Measurements from ENCODE around the gene NKD1.
A peak's percentile ranks its signal among the peaks of the same experiment; 100 is the strongest.
"Not testable (repeated sequence)": the region's sequence is repeated elsewhere in the genome, so short reads cannot be mapped to it uniquely, and the experiment has no call there.

The NKD1 gene

DNA sequence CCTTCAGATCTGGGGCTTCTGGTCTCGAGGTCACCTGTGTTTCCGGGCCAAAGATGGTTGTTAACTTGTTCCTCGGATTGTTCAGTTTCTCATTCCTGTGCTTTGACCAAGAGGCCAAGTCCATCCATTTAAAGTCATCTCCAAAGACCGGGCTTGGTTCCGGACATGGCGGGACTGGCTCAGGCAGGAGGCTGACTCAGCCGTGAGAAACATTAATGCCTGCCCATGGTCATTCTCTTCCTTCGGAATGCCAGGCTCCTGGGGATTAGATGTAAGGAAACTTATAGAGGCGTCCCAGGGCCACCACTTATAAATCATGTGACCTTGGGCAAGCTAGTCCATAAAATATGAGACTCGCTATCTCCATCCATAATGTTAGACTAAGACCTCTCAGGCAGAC lies 13.6 kb upstream of the NKD1 start:
- TF ChIP-seq JUND (IDR thresholded peaks at IDR 0.05; ENCODE audit: low read depth) = no peak
- no peak for DNase-seq (ENCODE audit: low read depth in 1 of 2, low spot score in 1 of 2)
- in situ Hi-C loops (cut with HindIII; ENCODE audit: low pct_unique_long_range_greater_than_20kb, low sequenced_read_pairs) = no loop called here

DNA sequence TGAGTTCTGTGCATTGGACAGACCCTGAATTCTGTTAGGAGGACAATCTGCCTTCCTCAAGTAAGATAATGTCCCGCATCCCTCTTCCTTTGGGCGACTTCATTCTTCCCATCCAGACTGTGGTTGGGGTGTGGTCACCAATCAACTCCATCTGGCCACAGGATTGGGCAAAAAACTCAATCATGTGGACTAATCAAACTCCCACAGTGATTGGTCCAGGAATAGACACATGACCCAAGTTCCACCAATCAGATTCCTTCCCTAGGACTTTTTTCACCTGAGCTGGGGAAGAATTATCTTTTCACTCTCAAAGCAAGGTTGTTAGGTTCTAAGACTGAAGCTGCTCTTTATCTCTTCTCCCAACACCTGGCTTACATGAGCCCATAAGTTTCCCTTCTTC lies 13.2 kb upstream of the NKD1 start:
- no peak for TF ChIP-seq JUND (IDR thresholded peaks at IDR 0.05; ENCODE audit: low read depth)
- no peak for DNase-seq (ENCODE audit: low read depth in 1 of 2, low spot score in 1 of 2)
- in situ Hi-C loops (cut with HindIII; ENCODE audit: low pct_unique_long_range_greater_than_20kb, low sequenced_read_pairs) = no loop called here

DNA sequence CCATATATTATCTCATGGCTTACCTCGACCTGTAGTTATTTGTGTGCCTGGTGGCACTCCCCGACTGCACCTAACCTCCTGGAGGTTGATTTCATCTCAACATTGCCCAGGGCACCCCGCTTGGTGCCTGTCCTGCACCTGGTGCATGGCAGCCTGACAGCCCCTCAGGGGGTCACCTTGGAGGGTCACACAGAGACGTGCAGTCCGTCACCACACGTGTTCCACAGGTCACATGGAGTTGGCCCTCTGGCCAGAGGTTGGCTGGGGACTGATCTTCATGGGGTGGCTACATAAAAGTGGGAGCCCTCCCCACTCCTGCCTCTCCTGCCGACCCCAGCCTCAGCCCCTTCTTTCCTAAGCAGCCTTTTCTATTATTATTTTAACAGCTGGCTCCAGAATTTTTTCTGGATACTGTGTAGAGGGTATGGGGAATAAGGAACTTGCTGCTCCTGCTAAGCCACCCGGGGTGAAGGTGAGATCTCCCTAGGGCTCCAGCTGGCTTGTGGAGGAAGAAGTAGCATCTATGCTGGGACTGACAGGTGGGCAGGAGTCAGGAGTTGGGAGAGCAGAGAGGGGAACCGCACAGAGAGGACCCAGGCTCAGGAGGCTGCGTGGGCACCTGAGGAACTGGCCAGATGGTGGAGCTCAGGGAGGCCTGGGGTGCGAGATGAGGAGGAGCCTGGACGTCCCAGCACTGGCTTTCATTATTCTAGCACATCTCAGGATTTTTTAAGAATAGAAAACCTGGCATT lies 12.5 kb upstream of the NKD1 start:
- in situ Hi-C loops (cut with HindIII; ENCODE audit: low pct_unique_long_range_greater_than_20kb, low sequenced_read_pairs) = no loop called here
- TF ChIP-seq JUND (IDR thresholded peaks at IDR 0.05; ENCODE audit: low read depth) = no peak
- no peak for DNase-seq (ENCODE audit: low read depth in 1 of 2, low spot score in 1 of 2)

GRCh38 chr16:50536258-50536645 lies 11.9 kb upstream of the NKD1 start:
- DNase-seq (ENCODE audit: low read depth in 1 of 2, low spot score in 1 of 2); in situ Hi-C loops (cut with HindIII; ENCODE audit: low pct_unique_long_range_greater_than_20kb, low sequenced_read_pairs): not testable (repeated sequence)

DNA sequence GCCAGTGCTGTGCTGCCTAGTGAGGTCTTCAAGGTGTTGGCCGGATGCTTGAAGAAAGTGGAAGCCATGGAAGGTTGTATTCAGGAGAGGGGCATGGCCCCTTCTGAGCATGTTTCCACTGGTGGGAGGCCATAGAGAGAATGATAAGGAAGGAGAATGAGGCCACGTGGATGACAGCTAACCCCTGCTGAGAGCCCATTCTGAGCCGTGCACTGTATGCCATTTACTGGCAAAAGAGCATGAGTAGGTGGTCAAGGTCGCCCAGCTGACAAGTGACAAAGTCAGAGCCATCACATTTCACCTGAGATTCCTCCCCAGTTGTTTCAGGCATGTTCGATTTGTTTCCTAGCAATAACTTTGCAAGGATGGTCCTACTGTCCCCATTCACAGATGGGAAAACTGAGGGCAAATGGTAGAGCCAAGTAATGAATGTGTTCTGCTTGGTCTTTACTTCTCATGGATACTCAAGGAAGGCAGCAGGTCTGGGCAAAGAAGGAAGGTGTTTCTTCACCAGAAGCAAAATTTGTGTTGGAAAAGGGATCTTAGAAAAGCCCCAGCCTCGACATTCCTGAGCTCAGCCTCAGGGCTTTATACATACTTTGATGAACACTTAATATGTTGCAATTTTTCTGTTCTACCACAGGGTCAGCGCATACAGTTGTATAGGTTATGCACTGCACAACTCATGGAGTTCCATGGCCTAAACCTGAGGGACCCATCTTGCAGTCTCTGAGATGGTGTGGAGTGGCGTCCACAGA lies 10.5 kb upstream of the NKD1 start:
- TF ChIP-seq JUND (IDR thresholded peaks at IDR 0.05; ENCODE audit: low read depth) = no peak
- in situ Hi-C loops (cut with HindIII; ENCODE audit: low pct_unique_long_range_greater_than_20kb, low sequenced_read_pairs) = no loop called here

DNA sequence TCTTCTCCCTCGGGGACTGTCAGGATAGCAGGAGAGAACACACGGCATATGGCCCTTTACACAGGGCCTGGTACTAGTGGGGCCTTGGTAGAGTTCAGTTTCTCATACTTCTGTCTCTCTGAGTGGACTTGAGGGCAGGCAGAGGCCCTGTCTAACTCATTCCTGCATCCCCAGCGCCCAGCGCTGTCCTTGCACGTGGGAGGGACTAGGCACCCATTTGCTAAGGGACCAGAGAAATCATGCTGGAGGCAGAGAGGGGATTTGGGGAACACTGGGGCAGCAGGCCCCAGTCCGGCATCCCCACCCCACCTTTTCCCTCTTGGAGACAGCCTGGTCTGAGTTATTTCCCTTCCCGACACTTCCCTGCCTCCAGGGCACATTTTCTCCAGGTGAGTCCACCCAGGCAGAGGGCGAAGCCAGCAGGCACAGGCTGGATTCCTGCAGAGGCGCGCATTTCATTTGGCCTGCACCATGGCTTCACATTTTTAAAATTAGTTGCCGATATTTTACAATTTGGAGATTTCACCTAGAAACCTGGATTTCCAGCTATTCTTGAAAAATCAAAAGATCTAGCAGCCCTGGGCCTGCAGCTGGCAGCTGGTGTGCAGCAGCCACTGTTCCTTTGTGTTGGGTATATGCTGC lies 9.7 kb upstream of the NKD1 start:
- TF ChIP-seq JUND (IDR thresholded peaks at IDR 0.05; ENCODE audit: low read depth) = no peak
- in situ Hi-C loops (cut with HindIII; ENCODE audit: low pct_unique_long_range_greater_than_20kb, low sequenced_read_pairs) = no loop called here
- peak in 1 of 2 experiments; percentile 7 for DNase-seq (ENCODE audit: low read depth in 1 of 2, low spot score in 1 of 2)

More for the DNA sequence above, 10.5 kb upstream of the NKD1 start:
- no peak for DNase-seq (ENCODE audit: low read depth in 1 of 2, low spot score in 1 of 2)

GRCh38 chr16:50539053-50539695 lies 9.0 kb upstream of the NKD1 start:
- no peak for DNase-seq (ENCODE audit: low read depth in 1 of 2, low spot score in 1 of 2)
- in situ Hi-C loops (cut with HindIII; ENCODE audit: low pct_unique_long_range_greater_than_20kb, low sequenced_read_pairs) = no loop called here
- no peak for TF ChIP-seq JUND (IDR thresholded peaks at IDR 0.05; ENCODE audit: low read depth)

- DNase-seq (ENCODE audit: low read depth in 1 of 2, low spot score in 1 of 2) = no peak
- no peak for TF ChIP-seq JUND (IDR thresholded peaks at IDR 0.05; ENCODE audit: low read depth)
- in situ Hi-C loops (cut with HindIII; ENCODE audit: low pct_unique_long_range_greater_than_20kb, low sequenced_read_pairs) = no loop called here
Measured at GRCh38 chr16:50539822-50540710, 8.1 kb upstream of the NKD1 start.

DNA sequence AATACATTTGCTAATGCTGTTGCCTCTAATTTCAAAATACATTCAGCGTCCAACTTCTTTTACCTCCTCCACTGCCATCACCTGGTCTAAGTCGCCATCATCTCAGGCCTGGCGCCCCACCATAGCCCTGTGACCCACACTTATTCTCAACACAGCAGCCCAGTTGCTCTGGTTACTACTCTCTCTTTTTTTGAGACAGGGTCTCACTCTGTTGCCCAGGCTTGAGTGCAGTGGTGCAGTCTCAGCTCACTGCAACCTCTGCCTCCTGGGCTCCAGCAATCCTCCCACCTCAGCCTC lies 7.5 kb upstream of the NKD1 start:
- DNase-seq (ENCODE audit: low read depth in 1 of 2, low spot score in 1 of 2) = no peak
- no peak for TF ChIP-seq JUND (IDR thresholded peaks at IDR 0.05; ENCODE audit: low read depth)
- in situ Hi-C loops (cut with HindIII; ENCODE audit: low pct_unique_long_range_greater_than_20kb, low sequenced_read_pairs) = no loop called here

DNA sequence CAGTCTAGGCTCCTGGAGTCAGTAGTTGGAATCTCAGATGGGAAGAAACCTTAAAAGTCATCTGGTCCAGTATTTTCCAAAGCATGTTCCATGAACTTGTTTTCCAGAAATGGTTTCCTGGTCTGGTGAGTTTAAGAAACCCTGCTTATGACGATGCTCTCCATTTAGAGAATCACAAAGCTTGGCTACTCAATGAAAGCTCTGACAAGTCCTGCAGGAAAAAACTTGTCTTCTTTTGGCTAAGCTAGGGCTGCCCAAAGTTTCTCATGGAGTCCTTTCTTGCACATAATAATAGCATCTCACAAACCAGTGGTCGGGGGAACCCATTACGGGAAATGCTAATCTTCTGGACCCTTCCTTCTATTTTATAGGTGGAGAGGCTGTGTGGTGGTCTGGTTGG lies 5.5 kb upstream of the NKD1 start:
- in situ Hi-C loops (cut with HindIII; ENCODE audit: low pct_unique_long_range_greater_than_20kb, low sequenced_read_pairs) = no loop called here
- TF ChIP-seq JUND (IDR thresholded peaks at IDR 0.05; ENCODE audit: low read depth) = no peak
- no peak for DNase-seq (ENCODE audit: low read depth in 1 of 2, low spot score in 1 of 2)

- DNase-seq (ENCODE audit: low read depth in 1 of 2, low spot score in 1 of 2) = no peak
- TF ChIP-seq JUND (IDR thresholded peaks at IDR 0.05; ENCODE audit: low read depth) = no peak
- in situ Hi-C loops (cut with HindIII; ENCODE audit: low pct_unique_long_range_greater_than_20kb, low sequenced_read_pairs) = no loop called here
Measured at GRCh38 chr16:50546125-50546524, 2.1 kb upstream of the NKD1 start.

Measured in T47D (cell line).